HL-60 (cell line): Measurements from ENCODE around the gene SH3PXD2A.

Experiments used
- DNase-seq, 2 experiments: peaks; one replicate each; pipeline ENCODE4 v3.0.0-alpha.2; 2010 to 2020; ENCODE audit warnings: low read depth in 1 of 2, low spot score in 1 of 2
- H3K27ac ChIP-seq: fragments of 250-450 bp; sonication (Bioruptor Pico); replicated peaks from 2 replicates; pipeline ENCODE4 v1.5.1; 2020; ENCODE audit warnings: mild to moderate bottlenecking, moderate library complexity
- H3K27me3 ChIP-seq: fragments of 250-450 bp; sonication (Bioruptor Pico); 2 replicates; pipeline ENCODE4 v1.5.1; 2021; ENCODE audit warnings: mild to moderate bottlenecking, moderate library complexity; ENCODE audit not compliant: insufficient read depth, poor library complexity, severe bottlenecking
- H3K4me3 ChIP-seq: replicated peaks from 2 replicates; pipeline ENCODE4 v1.5.1; 2011; ENCODE audit warnings: mild to moderate bottlenecking, control low read depth, low read length; ENCODE audit not compliant: insufficient read depth
- CTCF ChIP-seq: IDR thresholded peaks from one replicate; pipeline ENCODE4 v1.5.1; 2011; ENCODE audit warnings: low read length, control low read depth, inconsistent platforms; ENCODE audit not compliant: insufficient read depth
- GABPA ChIP-seq: IDR thresholded peaks from 2 replicates; pipeline ENCODE4 v1.6.1; 2012; ENCODE audit warnings: low read depth
- POLR2AphosphoS5 ChIP-seq: IDR thresholded peaks from 2 replicates; pipeline ENCODE4 v1.6.1; 2012; ENCODE audit warnings: low read depth
- REST ChIP-seq: IDR thresholded peaks from 2 replicates; pipeline ENCODE4 v1.6.1; 2012; ENCODE audit warnings: low read depth; ENCODE audit not compliant: insufficient replicate concordance
- SPI1 ChIP-seq: IDR thresholded peaks from 2 replicates; pipeline ENCODE4 v1.6.1; 2012; ENCODE audit warnings: low read depth, mild to moderate bottlenecking, borderline replicate concordance

Gene SH3PXD2A

DNA sequence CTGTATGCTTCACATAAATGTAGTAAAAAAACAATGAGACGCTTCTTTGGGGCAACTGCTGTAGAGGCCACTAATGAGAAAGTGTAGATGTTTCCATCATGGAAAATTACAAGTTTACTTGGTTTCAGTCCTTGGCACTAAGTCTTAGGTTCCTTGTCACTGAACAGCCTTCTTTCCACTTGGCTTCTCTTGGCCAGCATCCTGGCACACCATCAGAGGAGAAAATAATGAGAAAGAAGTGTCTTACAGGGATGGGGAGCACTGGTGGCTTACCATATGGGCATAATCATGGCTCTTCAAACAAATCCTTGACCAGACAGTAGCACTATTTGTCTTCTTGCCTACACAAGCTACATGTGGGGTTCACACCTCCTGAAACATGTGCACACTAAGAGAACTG lies 22.5 kb upstream of the SH3PXD2A start:
- H3K27ac ChIP-seq: no peak overlapping the region
- H3K27me3 ChIP-seq: no peaks in the 10 kb centered on the region
- no peak for TF ChIP-seq REST

GRCh38 chr10:103876155-103876554 lies 20.8 kb upstream of the SH3PXD2A start:
- Histone ChIP-seq H3K4me3 (no peak overlapping the region), H3K27ac (no peak overlapping the region), H3K27me3 (no peaks in the 10 kb centered on the region)
- no peak for DNase-seq
- TF ChIP-seq GABPA (no peak), POLR2AphosphoS5 (no peak)

More for the DNA sequence above, 22.5 kb upstream of the SH3PXD2A start:
- no peak overlapping the region for H3K4me3 ChIP-seq
- no peak for DNase-seq

DNA sequence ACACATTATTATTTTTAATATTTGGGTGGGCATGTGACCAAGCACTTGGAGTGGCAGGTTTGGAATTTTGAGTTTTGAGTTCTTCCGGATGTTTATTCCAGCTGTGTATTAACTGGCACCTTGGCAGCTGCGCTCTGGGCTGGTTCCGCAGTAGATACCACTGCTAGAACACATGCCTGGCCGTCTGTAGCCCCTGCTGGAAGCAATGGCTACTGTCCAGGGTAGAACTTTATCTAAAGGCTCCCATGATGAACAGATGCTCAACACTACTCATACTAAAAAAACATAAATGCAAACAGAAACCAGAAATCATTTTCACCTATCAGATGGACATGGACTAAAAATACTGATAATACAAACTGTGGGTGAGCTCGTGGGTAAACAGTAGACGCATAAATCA lies 19.4 kb upstream of the SH3PXD2A start:
- TF ChIP-seq CTCF (no peak), SPI1 (no peak), POLR2AphosphoS5 (no peak), GABPA (no peak), REST (no peak)
- Histone ChIP-seq H3K27me3 (no peaks in the 10 kb centered on the region), H3K27ac (no peak overlapping the region), H3K4me3 (no peak overlapping the region)
- DNase-seq: no peak

GRCh38 chr10:103872137-103872931 lies 17.0 kb upstream of the SH3PXD2A start:
- H3K27ac ChIP-seq: no peak overlapping the region

More at GRCh38 chr10:103872137-103872931, 17.0 kb upstream of the SH3PXD2A start:
- DNase-seq: no peak
- TF ChIP-seq REST (no peak), GABPA (no peak), SPI1 (no peak), CTCF (no peak), POLR2AphosphoS5 (no peak)
- H3K4me3 ChIP-seq: no peak overlapping the region
- H3K27me3 ChIP-seq: no peaks in the 10 kb centered on the region
